ENCODE results near the gene RLN1.
"Not testable (repeated sequence)": the region's sequence is repeated elsewhere in the genome, so short reads cannot be mapped to it uniquely, and the experiment has no call there.

The RLN1 gene

GRCh38 chr9:5338992-5339981, at the start of gene RLN1:
Gene RLN1, minus strand, starts transcription at chr9:5339876. Its CDS starts 130 bp downstream, at chr9:5339746.
- not testable (repeated sequence) for DNase-seq

DNA sequence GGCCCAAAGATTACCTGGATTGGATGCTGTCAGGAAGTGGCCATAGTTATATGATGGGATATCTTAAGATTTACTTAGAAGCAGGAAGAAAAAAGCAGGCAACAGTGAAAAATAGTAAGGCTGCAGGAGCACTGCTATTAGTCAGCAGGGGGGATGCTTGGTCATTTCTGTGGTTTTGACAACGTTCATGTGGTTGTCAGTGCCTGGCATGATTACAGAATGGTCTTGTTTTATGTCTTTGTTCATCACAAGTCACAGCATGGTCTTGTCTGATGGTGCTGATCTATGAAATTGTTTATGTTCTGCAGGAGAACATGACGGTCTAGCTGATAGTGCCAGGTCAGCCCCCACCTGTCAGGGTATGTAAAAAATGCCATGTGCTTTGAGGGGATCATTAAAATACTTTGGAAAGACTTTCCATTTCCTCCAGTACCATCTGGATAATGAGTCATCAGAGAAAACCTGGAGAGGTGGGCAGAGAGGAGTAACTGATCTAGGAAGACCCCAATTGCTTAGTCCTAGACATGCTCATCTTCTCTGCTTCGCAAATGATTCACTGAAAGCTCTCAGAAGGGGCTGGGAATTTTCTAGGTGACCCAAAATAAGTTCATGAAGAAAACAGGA, 49.5 kb upstream of the RLN1 start:
- no peak for DNase-seq

DNA sequence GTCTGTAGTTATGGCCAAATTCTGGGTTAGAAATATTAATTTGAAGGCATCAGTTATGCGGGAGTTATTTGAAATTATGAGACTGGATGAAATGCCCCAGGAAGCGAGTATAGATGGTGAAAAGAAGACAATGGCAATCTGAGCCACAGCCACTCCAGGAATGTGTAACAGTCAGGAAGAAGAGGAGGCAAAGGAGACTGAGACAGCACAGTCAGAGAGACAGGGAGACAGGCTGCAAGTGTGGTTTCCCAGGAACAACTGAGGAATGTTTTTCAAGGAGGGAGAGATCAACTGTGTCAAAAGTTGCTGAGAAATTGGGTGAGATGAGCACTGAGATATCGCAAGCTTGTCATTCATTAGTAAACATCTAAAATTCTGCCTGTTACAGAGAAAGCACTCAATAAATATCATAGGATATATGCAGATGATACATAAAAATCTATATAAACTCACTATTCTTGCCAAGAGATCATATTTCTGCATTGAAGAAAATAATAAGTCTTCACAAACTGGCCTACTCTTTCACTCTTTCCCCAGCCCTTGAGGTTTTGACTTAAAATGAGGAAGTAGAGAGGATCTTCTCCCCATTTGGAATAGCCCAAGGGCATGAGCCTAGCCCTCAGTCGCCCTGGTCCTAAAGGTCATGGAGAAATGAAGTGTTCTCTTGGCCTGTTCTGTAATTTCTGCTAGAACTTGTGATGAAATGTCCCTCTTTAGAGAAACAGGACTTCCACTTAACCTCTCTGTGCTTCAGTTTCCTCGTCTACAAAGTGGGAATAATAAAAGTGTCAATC, 48.5 kb upstream of the RLN1 start:
- DNase-seq: no peak

GRCh38 chr9:5384436-5384835, 44.8 kb upstream of the RLN1 start:
- no peak for DNase-seq

DNA sequence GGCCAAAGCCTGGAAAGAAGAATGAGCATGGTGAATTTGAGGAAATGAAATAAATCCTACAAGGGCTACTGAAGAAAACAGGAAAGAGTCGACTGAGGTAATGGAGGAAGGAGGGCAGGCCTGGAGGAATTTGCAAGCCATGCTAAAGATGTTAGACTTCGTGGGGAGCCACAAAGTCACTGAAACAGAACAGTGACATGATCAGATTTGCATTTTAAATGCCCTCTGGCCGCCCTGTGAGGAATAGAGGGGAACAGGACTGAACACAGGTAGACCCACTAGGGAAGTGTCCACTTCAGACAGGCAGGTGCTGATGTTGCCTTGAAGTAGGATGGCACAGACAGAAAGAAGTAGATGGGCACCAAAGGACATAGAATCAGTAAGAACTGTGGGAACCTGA, 42.8 kb upstream of the RLN1 start:
- DNase-seq: no peak

GRCh38 chr9:5375790-5376477, 36.3 kb upstream of the RLN1 start:
- DNase-seq: no peak

GRCh38 chr9:5375091-5375490, 35.4 kb upstream of the RLN1 start:
- no peak for DNase-seq

DNA sequence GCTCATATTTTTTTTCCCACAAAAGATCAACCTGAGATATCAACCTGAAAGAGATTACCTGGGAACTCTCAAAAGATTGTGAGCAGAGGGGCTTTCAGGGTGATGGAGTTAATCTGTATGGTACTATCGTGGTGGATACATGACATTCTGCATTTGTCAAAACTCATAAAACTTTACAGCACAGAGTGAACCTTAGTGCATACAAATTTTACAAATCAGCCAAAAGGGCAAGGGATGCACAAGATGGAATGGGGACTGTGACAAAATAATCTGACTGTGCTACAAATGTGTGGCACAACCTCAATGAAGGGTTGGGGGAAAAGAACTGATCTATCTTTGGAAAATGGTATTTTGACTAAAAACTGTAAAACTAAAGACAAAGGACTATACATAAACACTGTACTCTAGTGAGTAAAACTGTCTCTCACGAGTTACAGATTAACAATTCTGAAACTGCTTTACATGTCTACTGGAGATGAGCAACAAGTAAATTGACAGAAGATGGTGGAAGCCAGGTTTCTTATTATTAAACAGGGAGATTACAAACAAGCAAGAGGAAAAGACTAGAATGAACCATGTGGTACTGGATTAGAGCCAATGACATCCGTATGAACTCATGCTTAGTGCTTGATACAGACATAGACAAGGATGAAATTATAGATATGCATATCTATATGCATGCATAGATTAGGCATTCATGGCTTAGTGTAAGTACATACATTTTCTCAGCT, 24.8 kb upstream of the RLN1 start:
- no peak for DNase-seq

GRCh38 chr9:5361326-5362010, 21.8 kb upstream of the RLN1 start:
- DNase-seq: no peak

DNA sequence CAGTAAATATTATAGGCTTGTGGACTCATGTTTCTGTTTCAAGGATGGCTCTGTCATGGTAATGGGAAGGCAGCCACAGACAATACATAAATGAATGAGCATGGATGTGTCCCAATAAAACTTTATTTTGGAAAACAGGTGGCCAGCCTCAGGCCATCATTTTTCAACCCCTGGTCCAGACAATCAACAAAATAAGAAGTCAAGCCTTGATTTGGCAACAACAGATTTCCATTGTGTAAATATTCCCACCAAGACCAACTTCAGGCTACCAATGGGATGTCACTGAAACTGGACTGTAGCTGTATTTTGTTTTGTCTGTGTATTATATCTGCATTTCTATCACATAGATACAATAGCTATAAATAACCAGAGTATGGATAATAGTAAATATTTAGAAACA, 20.7 kb upstream of the RLN1 start:
- no peak for DNase-seq

- no peak for DNase-seq
Observed at GRCh38 chr9:5357431-5358105, 17.9 kb upstream of the RLN1 start.

DNA sequence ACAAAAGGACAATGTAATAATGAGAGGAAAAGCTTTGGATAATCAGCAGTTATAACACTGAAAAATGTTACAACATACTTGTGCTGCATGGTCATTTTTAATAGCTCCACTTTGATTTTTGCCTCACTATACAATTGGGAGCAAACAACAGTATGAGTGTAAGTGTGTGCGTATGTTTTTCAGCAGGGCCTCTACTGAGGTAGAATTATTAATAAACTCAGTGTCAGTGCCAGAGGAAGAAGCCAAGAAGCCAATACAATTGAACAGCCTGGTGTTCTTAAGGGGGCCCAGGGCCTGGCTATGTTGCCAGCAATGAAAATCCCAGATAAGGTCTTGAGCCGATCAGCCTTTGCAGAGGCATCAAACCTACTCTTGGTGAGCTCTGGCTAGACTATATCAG, 16.1 kb upstream of the RLN1 start:
- DNase-seq: no peak

- no peak for DNase-seq
Observed at GRCh38 chr9:5355226-5355625, 15.6 kb upstream of the RLN1 start.

DNA sequence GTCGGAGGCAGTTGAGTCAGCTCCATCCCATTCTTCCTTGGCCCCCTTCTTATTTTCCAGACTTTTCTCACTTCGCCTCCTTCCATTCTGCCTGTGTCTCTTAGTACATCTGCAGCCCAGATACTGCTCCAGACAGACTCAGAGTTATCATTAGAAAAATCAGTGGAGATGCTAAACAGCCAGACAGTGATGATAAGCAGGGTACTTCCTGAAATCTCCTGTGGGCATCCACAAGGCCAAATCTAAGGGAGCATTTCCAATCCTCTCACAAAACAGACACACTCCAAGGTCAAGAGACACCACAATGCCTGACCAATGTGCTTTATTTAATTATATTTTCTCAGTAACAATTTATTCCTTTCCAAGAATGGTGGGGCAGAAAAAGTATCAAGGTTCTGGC, 14.5 kb upstream of the RLN1 start:
- no peak for DNase-seq

DNA sequence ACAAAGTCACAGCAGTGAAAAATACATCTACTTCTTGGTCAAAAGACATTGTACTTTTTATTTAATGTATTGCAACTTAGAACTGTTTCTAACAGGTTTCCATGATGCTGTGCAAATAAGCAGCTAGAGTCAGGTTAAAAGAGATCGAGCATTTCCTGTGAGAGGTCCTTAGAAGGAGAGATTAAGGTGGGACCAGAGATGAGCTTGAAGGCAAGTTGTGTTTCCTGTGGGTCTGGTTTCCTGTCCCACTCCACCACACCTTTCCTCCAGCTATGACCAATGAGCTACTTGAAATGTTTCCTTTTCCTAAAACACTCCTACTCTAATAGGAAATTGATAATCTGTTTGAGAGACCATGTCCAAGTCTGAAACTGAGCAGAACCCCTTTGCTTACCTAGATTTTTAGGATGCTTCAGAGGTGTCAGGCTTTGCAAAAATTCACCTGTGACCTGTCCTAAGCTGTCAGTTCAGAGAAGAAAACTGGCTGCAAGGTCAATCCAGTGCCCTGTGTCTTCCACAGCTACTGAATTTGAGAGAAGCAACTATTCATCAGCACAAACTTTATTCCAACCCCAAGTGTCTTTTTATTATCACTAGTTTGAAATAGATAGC, 13.1 kb upstream of the RLN1 start:
- no peak for DNase-seq

DNA sequence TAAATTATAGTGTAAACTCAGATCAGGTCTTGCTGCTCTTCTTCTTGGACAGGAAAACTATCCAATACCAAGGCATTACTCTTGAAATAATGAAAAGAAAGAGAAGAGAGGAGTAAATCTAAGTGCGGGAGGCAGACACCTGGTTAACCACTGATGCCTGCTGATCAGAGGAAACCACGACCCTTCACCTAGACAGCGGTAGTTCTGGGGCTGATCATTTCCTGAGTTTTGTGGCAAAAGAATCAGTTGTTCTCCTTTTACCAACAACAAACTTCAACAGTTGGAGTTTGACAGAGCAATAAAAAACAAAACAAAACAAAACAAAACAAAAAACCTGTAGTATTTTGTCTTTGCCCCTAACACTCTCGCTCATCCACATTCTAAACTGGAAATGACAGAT, 3.0 kb downstream of the RLN1 start:
- no peak for DNase-seq

DNA sequence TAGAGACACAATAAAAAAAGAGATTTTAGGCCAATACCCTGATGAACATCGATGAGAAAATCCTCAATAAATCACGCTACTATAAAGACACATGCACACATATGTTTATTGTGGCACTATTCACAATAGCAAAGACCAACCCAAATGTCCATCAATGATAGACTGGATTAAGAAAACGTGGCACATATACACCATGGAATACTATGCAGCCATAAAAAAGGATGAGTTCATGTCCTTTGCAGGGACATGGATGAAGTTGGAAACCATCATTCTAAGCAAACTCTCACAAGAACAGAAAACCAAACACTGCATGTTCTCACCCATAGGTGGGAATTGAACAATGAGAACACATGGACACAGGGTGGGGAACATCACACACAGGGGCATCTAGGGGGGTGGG, 8.4 kb downstream of the RLN1 start:
- DNase-seq: not testable (repeated sequence)

DNA sequence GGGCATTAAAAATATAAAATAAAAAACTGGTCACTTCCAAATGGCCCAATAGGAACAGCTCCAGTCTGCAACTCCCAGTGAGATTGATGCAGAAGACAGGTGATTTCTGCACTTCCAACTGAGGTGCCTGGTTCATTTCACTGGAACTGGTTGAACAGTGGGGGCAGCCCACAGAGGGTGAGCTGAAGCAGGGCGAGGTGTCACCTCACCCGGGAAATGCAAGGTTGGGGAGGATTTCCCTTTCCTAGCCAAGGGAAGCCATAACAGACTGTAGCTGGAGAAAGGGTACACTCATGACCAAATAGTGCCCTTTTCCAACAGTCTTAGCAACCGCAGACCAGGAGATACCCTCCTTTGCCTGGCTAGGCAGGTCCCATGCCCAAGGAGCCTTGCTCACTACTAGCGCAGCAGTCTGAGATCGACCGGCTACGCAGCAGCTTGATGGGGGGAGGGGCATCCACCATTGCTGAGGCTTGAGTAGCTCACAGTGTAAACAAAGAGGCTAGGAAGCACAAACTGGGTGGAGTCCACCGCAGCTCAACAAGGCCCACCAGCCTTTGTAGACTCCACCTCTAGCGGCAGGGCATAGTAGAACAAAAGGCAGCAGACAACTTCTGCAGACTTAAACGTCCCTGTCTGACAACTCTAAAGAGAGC, 12.7 kb downstream of the RLN1 start:
- DNase-seq: peak; percentile 18

DNA sequence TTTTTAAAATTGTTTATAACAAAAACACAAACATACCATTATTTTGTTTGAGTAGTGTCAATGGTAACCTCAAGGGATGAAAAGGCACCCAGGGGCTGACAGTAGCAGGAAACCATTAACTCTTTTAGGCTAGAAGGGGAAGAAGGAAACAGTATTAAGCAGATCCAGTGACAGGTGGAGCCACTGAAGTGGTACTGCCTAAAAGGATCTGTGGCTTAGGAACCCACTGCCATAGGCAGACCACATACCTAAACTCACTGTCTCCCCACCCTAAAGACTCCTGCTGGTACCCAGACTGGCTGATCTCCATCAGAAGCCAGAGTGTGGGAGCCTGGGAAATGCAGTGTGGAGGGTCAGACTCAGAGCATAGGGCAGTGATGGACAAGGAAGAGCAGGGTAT, 13.5 kb downstream of the RLN1 start:
- no peak for DNase-seq

- DNase-seq: not testable (repeated sequence)
Observed at GRCh38 chr9:5321601-5322000, 18.1 kb downstream of the RLN1 start.
